ENCODE results near the gene NFKBIA.
A peak's percentile ranks its signal among the peaks of the same experiment; 100 is the strongest.
"Not testable (repeated sequence)": the region's sequence is repeated elsewhere in the genome, so short reads cannot be mapped to it uniquely, and the experiment has no call there.

The NFKBIA gene

GRCh38 chr14:35366056-35366451, 38.5 kb downstream of the NFKBIA start:
- DNase-seq = peak; percentile 33

GRCh38 chr14:35365130-35366055, 39.2 kb downstream of the NFKBIA start:
- DNase-seq = peak; percentile 36

GRCh38 chr14:35362911-35363374, 41.6 kb downstream of the NFKBIA start:
- no peak for DNase-seq

DNA sequence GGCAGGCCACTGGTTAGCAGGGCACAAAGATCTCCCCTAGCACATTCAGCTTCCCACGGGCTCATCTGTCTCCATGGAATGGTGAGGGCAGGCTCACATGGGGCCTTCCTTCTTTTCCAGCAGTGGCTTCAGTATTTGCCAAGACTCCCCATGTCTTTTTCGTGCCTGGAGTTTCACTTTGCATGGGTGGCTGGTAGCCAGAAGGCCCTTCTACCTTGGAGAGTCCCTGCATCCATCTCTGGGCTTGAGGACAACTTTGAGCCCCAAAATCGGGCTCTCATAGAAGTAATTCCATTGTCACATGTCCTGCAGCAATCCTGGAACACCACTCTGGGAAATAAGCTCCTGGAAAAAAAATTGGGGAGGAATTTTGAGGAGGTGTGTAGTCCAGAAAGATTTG, 42.1 kb downstream of the NFKBIA start:
- DNase-seq = no peak

DNA sequence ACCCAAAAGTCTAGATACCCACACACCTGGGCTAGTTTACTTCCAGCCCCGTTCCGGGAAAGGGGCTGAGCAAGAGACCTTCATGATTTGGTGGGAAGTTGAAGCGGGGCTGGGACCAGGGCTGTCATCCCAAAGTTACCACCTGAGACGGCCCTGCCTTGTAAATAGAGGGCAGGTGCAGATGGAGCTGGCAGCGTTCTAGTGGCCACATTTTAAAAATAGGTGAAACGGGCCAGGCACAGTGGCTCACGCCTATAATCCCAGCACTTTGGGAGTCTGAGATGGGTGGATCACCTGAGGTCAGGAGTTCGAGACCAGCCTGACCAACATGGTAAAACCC, 43.4 kb downstream of the NFKBIA start:
- DNase-seq = no peak

GRCh38 chr14:35359655-35360054, 44.9 kb downstream of the NFKBIA start:
- DNase-seq = not testable (repeated sequence)

DNA sequence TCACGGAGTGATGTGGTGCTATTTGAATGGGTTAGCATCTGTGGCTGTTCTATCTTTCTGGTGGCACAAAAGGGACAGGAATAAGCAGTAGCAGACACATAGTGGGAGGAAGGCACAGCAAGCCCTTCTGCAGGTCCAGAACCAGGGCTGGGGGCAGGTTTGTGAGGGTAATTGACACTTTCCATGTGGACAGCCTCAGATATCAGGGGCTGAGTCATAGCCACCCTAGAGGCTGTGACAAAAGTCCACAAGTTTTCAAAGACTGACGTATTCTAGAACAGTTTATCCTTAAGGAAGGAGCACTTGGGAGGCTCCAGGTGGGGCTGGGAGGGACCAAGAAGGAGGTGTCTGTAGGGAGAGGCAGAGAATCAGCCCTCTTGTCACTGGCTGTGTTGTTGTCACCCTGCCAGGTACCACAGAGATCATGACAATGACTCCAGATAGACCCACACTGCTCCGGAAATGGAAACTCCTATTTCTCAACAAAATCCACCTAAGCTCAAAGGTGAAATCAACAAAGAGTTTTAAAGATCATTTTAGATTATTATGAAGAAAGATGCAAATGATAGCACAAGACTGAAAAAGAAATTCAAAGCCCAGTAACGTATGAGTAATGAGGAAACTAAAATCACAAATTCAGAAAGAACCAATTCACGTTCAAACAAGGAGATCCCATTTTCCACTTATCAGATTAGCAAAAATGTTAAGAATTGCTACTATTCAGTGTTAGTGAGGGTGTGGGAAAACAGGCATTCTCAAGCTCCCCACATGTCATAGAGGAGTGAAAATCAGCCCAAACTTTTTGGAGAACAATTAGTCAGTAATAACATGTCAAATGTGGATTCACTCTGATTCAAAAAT, 48.3 kb downstream of the NFKBIA start:
- DNase-seq = no peak

- DNase-seq = not testable (repeated sequence)
These were observed 49.3 kb downstream of the NFKBIA start for GRCh38 chr14:35355235-35355634.

DNA sequence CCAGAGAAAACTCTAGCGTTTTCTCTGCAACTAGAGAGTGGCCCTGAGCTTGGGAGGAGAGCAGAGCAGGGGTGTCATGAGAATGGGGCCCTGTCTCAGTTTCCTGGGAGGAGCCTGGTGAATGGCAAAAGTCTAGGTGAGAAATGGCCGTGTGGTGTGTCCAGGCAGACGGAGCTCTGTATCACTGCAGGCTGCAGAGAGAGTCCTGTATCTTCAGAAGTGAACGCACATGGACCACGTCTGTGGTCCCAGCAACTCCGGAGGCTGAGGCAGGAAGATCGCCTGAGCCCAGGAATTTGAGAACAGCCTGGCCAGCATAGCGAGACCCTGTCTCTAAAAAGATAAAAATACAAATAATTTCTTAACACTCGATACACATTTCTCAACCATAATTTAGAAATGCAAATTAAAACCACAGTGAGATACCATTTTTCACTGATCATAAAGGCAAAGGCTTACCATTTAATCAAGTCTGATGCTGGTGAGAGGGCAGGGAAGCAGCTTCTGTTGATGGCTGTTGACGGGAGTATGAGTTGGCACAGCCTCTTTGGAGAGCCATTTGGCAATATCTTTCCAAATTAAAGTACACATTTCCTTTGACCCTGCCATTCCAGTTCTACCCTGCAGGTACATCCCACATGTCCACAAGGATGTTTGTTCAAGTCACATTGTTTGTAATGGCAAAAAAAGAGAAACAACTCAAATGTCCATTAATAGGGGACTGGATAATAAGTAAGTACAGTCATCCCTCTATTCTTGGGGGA, 51.0 kb downstream of the NFKBIA start:
- DNase-seq = no peak

DNA sequence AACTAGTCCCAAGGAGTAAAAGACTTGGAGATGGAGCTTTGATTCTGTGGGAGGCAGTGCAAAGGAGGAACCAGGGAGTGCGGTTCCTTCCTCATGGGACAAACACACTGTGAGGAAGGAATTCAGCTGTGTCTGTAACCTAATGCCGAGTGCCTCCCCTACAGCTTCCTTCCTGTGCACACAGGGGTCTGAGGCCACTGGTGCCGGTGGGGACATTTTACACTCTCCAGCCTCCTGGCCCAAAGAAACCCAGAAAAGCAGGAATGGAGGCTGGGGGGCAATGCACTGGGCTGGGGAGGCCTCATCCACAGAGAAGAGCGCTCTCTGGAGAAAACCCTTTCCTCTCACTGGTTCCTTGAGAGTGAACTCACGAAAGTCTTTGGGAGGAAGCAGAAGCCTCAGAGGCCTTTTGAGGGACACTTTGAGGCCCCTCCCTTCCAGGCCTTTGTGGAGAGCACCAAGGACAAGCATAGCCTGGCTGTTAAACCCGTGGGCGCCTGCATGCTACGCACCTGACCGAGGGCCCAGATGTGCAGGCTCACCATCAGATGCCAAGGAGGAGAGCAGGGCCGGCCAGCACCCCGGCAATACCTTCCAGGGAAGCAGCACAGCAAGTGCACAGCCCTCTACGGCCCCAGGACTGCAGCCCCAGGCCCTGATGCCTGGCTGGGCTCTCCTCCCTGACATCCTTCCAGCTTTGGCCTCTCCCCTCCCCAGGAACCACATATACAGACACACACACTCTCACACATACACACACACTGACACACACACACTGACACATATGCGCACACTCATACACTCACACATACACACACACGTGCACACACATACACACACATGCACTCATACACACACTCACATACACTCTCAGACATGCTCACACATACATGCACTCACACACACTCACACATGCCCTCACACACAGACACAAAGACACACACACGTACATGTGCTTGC, 52.0 kb downstream of the NFKBIA start:
- DNase-seq = peak; percentile 64

- no peak for DNase-seq
These were observed 52.7 kb downstream of the NFKBIA start for GRCh38 chr14:35351897-35352273.

Data from GDM1 (cell line).